ENCODE measurements around the gene PANK3.
A peak's percentile ranks its signal among the peaks of the same experiment; 100 is the strongest.

The PANK3 gene

DNA sequence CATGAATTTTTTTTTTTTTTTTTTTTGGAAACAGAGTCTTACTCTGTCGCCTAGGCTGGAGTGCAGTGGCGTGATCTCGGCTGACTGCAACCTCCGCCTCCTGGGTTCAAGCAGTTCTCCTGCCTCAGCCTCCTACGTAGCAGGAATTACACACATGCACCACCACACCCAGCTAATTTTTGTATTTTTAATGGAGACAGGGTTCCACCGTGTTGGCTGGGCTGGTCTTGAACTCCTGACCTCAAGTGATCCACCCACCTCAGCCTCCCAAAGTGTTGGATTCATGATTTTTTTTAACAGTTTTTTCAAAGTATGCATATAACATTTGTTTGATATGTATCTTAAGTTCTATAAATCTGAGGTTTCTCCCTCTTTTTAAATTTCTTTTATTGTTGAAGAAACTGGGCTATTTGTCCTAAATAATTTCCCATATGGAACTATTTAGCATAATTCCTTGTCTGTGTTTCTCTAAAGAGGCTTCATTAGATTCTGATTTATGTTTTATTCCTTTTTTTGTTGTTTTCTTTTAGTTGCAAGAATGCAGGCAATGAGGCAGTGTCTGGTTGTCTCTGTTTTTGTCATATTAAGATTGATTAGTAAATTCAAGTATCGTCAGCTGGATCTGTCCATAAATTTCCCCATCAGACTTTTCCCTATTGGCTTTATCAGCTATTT is 76.5 kb downstream of the PANK3 start:
- Histone ChIP-seq H3K4me1 (ENCODE audit: control insufficient read depth in 2 of 2, insufficient read depth in 1 of 2, low read depth in 1 of 2, low read length in 2 of 2) (no peaks in the 10 kb centered on the region), H2BK120ac (ENCODE audit: low read depth, low read length) (no peak overlapping the region), H3K27ac (replicated peaks; ENCODE audit: low read length) (no peak overlapping the region), H3K18ac (ENCODE audit: low read length) (no peak overlapping the region), H3K9me3 (replicated peaks in 1 of 2; ENCODE audit: control insufficient read depth in 2 of 2, insufficient read depth in 1 of 2, low read depth in 1 of 2, low read length in 2 of 2) (no peaks in the 10 kb centered on the region), H2AFZ (ENCODE audit: low read length) (no peak overlapping the region), H3K14ac (ENCODE audit: low read length) (no peak overlapping the region), H3K27me3 (ENCODE audit: control insufficient read depth in 3 of 3, insufficient read depth in 3 of 3, low read depth in 1 of 3, low read length in 3 of 3) (no peaks in the 10 kb centered on the region), H4K91ac (ENCODE audit: low read depth, low read length, poor library complexity) (no peak overlapping the region), H3K4me2 (ENCODE audit: insufficient read depth, low read length, poor library complexity, severe bottlenecking) (no peak overlapping the region), H2BK12ac (ENCODE audit: low read length) (no peak overlapping the region), H3K79me1 (ENCODE audit: low read depth, low read length) (no peaks in the 10 kb centered on the region), H2BK5ac (ENCODE audit: low read length) (no peak overlapping the region), H3K36me3 (replicated peaks in 1 of 2; ENCODE audit: control insufficient read depth in 2 of 2, insufficient read depth in 2 of 2, low read length in 2 of 2) (peaks cover 14 to 96% of the 10 kb centered on the region in 2 donors), H3K4me3 (ENCODE audit: low read length in 2 of 2) (no peak overlapping the region), H3K9ac (ENCODE audit: low read depth, low read length, poor library complexity) (no peak overlapping the region), H3K23ac (ENCODE audit: low read depth, low read length, poor library complexity) (no peak overlapping the region), H2AK5ac (ENCODE audit: low read depth, low read length) (no peak overlapping the region), H4K8ac (ENCODE audit: low read depth, low read length) (no peak overlapping the region), H2BK15ac (ENCODE audit: low read length) (no peak overlapping the region), H3K4ac (ENCODE audit: low read length) (no peak overlapping the region)
- DNase-seq (ENCODE audit: low spot score) = no peak
- no CpG with 5 or more reads among the region's 7 CpGs for WGBS, 2 donors (ENCODE audit: extremely low coverage in 2 of 2, insufficient read length in 2 of 2, insufficient replicate concordance in 1 of 2)

Small RNA genes lying within 50 kb of the gene (small RNA-seq; reads per million reads assigned to genes)
- 32.7 reads per million, percentile 89 among the genes with 10 or more reads in this experiment for gene MIR103A1 (ENCODE audit: insufficient read depth)
